OCI-LY1 (cell line): ENCODE measurements around the gene AMH.

Experiments
- H2AFZ ChIP-seq: fragments of 200-600 bp; sonication (generic), shearing (Covaris generic); 2 replicates; pipeline ENCODE4 v1.6.0; 2014; ENCODE audit warnings: antibody characterized with exemption, mild to moderate bottlenecking, low read length
- H3F3A ChIP-seq: fragments of 200-600 bp; sonication (generic), shearing (Covaris generic); 2 replicates; pipeline ENCODE4 v1.6.0; 2014; ENCODE audit warnings: mild to moderate bottlenecking, antibody characterized with exemption, low read length, moderate library complexity; ENCODE audit not compliant: insufficient read depth
- H3K27ac ChIP-seq: fragments of 200-600 bp; sonication (generic); 2 replicates; pipeline ENCODE4 v1.5.1; 2014; ENCODE audit warnings: low read length, mixed run types, mild to moderate bottlenecking, low read depth; ENCODE audit not compliant: poor library complexity, severe bottlenecking
- H3K27me3 ChIP-seq: fragments of 200-600 bp; sonication (generic); 2 replicates; pipeline ENCODE4 v1.6.0; 2014; ENCODE audit warnings: antibody characterized with exemption, mild to moderate bottlenecking, low read length, moderate library complexity; ENCODE audit not compliant: insufficient read depth
- H3K36me3 ChIP-seq: fragments of 200-600 bp; sonication (generic); 2 replicates; pipeline ENCODE4 v1.6.1; 2014; ENCODE audit warnings: mild to moderate bottlenecking, antibody characterized with exemption, low read length, moderate library complexity, mixed read lengths; ENCODE audit not compliant: insufficient read depth
- H3K4me1 ChIP-seq: fragments of 200-600 bp; sonication (generic); 2 replicates; pipeline ENCODE4 v1.5.1; 2014; ENCODE audit warnings: mild to moderate bottlenecking, low read length, moderate library complexity; ENCODE audit not compliant: insufficient read depth, severe bottlenecking
- H3K4me2 ChIP-seq: fragments of 200-600 bp; sonication (generic), shearing (Covaris generic); 2 replicates; pipeline ENCODE4 v1.6.1; 2014; ENCODE audit warnings: low read length
- H3K4me3 ChIP-seq: fragments of 200-600 bp; sonication (generic); 2 replicates; pipeline ENCODE4 v1.5.1; 2014; ENCODE audit warnings: low read length, low read depth, mild to moderate bottlenecking, mixed read lengths; ENCODE audit not compliant: poor library complexity, severe bottlenecking
- H3K79me2 ChIP-seq: fragments of 200-600 bp; shearing (Covaris generic); 2 replicates; pipeline ENCODE4 v1.6.1; 2016; ENCODE audit warnings: mixed run types, low read length, mixed read lengths; ENCODE audit not compliant: insufficient read depth
- H3K9ac ChIP-seq: fragments of 200-600 bp; sonication (generic), shearing (Covaris generic); 2 replicates; pipeline ENCODE4 v1.6.1; 2014; ENCODE audit warnings: mild to moderate bottlenecking, low read length, mixed read lengths
- H3K9me2 ChIP-seq: fragments of 200-600 bp; sonication (generic), shearing (Covaris generic); 2 replicates; pipeline ENCODE4 v1.6.1; 2014; ENCODE audit warnings: low read depth, mild to moderate bottlenecking, low read length, mixed read lengths
- H3K9me3 ChIP-seq: fragments of 200-600 bp; shearing (Covaris generic); 2 replicates; pipeline ENCODE4 v1.6.1; 2014; ENCODE audit warnings: low read length, mixed read lengths
- H4K20me1 ChIP-seq: fragments of 200-600 bp; sonication (generic), shearing (Covaris generic); 2 replicates; pipeline ENCODE4 v1.6.0; 2016; ENCODE audit warnings: mild to moderate bottlenecking, low read length; ENCODE audit not compliant: insufficient read depth
- EZH2 ChIP-seq: fragments of 200-600 bp; sonication (generic), shearing (Covaris generic); IDR thresholded peaks from 2 replicates; pipeline ENCODE4 v1.8.0; 2017; ENCODE audit warnings: borderline replicate concordance, mixed run types, mild to moderate bottlenecking, antibody characterized with exemption, low read length, moderate library complexity, mixed read lengths
- TF ChIP-seq, protein P1 (sequence below): fragments of 200-600 bp; sonication (generic), shearing (Covaris generic); IDR thresholded peaks from 2 replicates; pipeline ENCODE4 v1.5.1; 2017; ENCODE audit warnings: mild to moderate bottlenecking, antibody characterized with exemption, low read length, moderate library complexity, mixed read lengths

The AMH gene

DNA sequence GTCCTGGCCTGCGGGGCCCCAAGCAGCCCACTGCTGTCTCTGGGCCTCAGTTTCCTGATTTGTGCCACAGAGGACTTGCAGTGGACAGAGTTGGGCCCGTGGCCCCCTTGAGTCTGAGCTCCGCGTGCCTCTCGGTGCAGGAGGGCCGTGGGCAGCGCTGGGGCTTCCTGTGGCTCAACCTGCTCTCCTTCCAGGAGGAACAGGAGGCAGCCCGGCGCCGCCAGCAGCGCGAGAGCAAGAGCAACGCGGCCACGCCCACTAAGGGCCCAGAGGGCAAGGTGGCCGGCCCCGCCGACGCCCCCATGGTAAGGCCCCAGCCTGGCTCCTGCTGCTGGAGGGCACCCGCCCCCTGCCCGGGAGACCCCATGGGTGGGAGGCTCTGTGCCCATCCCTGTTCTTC, 38.9 kb upstream of the AMH start:
- H3K4me1 ChIP-seq: peaks cover 7% of the 10 kb centered on the region
- H3K27me3 ChIP-seq: no peaks in the 10 kb centered on the region
- H3K27ac ChIP-seq: no peak overlapping the region
- TF ChIP-seq, protein P1, sequence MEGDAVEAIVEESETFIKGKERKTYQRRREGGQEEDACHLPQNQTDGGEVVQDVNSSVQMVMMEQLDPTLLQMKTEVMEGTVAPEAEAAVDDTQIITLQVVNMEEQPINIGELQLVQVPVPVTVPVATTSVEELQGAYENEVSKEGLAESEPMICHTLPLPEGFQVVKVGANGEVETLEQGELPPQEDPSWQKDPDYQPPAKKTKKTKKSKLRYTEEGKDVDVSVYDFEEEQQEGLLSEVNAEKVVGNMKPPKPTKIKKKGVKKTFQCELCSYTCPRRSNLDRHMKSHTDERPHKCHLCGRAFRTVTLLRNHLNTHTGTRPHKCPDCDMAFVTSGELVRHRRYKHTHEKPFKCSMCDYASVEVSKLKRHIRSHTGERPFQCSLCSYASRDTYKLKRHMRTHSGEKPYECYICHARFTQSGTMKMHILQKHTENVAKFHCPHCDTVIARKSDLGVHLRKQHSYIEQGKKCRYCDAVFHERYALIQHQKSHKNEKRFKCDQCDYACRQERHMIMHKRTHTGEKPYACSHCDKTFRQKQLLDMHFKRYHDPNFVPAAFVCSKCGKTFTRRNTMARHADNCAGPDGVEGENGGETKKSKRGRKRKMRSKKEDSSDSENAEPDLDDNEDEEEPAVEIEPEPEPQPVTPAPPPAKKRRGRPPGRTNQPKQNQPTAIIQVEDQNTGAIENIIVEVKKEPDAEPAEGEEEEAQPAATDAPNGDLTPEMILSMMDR: no peak
- no peak for TF ChIP-seq EZH2
- H3K79me2 ChIP-seq: no peaks in the 10 kb centered on the region
- no peak overlapping the region for H3K4me2 ChIP-seq
- H3K4me3 ChIP-seq: no peak overlapping the region
- H4K20me1 ChIP-seq: no peaks in the 10 kb centered on the region
- no peak overlapping the region for H3K9ac ChIP-seq
- no peaks in the 10 kb centered on the region for H3K9me2 ChIP-seq
- H3F3A ChIP-seq: no peaks in the 10 kb centered on the region
- H2AFZ ChIP-seq: no peak overlapping the region
- H3K36me3 ChIP-seq: peaks cover 22% of the 10 kb centered on the region
- no peaks in the 10 kb centered on the region for H3K9me3 ChIP-seq

DNA sequence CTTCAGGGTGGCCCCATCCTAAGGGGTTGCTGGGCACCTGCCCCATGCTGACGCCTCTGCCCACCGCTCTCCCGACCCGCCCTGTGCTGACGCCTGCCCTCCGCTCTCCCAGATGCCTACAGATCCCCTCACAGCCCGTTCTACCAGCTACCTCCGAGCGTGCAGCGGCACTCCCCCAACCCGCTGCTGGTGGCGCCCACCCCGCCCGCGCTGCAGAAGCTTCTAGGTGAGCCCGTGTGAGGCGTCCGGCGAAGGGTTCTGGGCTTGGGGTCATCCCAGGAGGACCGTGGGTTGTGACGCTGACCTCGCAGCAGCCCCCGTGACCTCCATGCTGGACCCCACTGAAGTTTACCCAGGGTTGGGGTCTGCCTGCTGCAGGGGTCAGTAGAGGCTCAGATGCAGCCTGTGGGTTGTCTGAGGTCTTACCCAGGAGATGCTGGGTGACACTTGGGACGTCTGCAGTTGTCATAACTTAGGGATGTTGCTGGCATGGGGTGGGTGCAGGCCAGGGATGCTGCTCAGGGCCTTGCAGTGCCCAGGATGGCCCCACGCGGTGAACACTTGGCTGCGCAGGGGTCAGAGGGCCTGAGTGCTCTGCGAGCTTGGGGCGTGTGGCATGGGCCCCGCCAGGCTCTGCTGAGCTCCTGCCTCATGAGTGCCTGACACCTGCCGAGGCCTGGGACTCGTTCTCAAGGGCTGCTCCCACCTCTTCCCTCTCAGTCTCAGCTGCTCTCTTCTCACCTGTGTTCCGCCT, 38.0 kb upstream of the AMH start:
- no peak overlapping the region for H3K4me3 ChIP-seq
- H3F3A ChIP-seq: no peaks in the 10 kb centered on the region
- TF ChIP-seq, protein P1: no peak
- TF ChIP-seq EZH2: no peak
- no peaks in the 10 kb centered on the region for H3K79me2 ChIP-seq
- no peak overlapping the region for H2AFZ ChIP-seq
- H3K4me1 ChIP-seq: peaks cover 16% of the 10 kb centered on the region
- no peaks in the 10 kb centered on the region for H3K9me3 ChIP-seq
- no peak overlapping the region for H3K9ac ChIP-seq
- no peaks in the 10 kb centered on the region for H3K27me3 ChIP-seq
- H3K36me3 ChIP-seq: peaks cover 27% of the 10 kb centered on the region
- no peak overlapping the region for H3K27ac ChIP-seq
- H3K4me2 ChIP-seq: no peak overlapping the region
- no peaks in the 10 kb centered on the region for H3K9me2 ChIP-seq
- no peaks in the 10 kb centered on the region for H4K20me1 ChIP-seq

DNA sequence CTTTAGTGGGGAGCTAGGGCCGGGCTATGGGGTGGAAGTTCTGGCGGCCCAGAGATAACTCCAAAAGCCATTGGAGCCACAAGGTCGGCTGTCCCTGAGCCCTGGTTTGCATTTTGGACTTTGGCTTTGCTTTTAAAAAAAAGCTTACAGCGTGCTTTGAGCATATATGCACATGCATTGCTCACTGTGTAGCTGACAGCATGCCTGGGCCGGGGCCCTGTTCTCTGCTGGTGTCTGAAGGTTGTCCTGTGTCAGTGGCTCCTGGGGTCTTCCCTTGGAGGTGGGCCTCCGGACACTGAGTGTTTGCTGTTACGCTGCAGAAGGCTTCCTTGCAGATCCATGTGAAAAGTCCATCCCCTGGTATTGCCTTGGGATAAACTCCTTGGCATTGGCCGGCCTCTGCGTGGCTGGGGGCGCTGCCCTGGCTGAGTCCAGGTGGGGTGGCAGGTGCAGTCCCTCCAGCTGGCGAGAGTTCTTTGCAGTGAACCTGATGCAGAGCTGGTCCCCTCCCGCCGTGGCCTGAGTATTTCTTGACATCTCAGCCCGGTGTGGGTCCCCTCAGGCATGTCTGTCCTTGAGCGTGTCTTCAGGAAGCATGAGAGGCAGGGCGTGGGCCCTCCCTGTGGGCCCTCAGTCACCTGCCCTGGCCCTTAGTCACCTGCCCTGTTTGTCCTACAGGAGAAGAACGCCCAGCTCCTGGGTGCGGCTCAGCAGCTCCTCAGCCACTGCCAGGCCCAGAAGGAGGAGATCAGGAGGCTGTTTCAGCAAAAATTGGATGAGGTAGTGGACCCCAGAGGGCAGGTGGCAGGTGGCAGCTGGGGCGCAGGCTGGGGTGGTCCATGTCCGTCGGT, 36.0 kb upstream of the AMH start:
- H3K4me1 ChIP-seq: peaks cover 16% of the 10 kb centered on the region
- H3K27ac ChIP-seq: no peak overlapping the region
- no peaks in the 10 kb centered on the region for H4K20me1 ChIP-seq
- H3K4me2 ChIP-seq: no peak overlapping the region
- H3K4me3 ChIP-seq: no peak overlapping the region
- H3K36me3 ChIP-seq: peaks cover 44% of the 10 kb centered on the region
- no peaks in the 10 kb centered on the region for H3K79me2 ChIP-seq
- no peaks in the 10 kb centered on the region for H3F3A ChIP-seq
- no peaks in the 10 kb centered on the region for H3K9me3 ChIP-seq
- no peak overlapping the region for H3K9ac ChIP-seq
- TF ChIP-seq, protein P1: no peak
- TF ChIP-seq EZH2: no peak
- no peak overlapping the region for H2AFZ ChIP-seq
- no peaks in the 10 kb centered on the region for H3K9me2 ChIP-seq
- H3K27me3 ChIP-seq: no peaks in the 10 kb centered on the region
